GM21723 (cell line): ENCODE measurements around the gene RPS21.
A peak's percentile ranks its signal among the peaks of the same experiment; 100 is the strongest.

Experiments
- ATAC-seq: cut with Tn5 transposase; IDR thresholded peaks from one replicate; pipeline ENCODE4 v1.9.1; 2021; ENCODE audit warnings: mild to moderate bottlenecking, moderate library complexity; ENCODE audit not compliant: unreplicated experiment

Gene RPS21

GRCh38 chr20:62386383-62387218 lies at the start of gene RPS21:
Gene RPS21 (plus strand): TSS chr20:62387103. CDS start chr20:62387339, 236 bp downstream.
- peak; percentile 86 for ATAC-seq

- no peak for ATAC-seq
Observed at GRCh38 chr20:62337558-62338293, 49.2 kb upstream of the RPS21 start.

GRCh38 chr20:62338294-62338620 lies 48.6 kb upstream of the RPS21 start:
- no peak for ATAC-seq

- peak; percentile 78 for ATAC-seq
Observed at GRCh38 chr20:62339647-62340062, 47.2 kb upstream of the RPS21 start.

- no peak for ATAC-seq
Observed at GRCh38 chr20:62342910-62343309, 44.0 kb upstream of the RPS21 start.

- ATAC-seq, result no peak
Observed at GRCh38 chr20:62344092-62344491, 42.8 kb upstream of the RPS21 start.

GRCh38 chr20:62344782-62345181 lies 42.1 kb upstream of the RPS21 start:
- ATAC-seq, result no peak

- no peak for ATAC-seq
Observed at GRCh38 chr20:62345681-62346370, 41.1 kb upstream of the RPS21 start.

- ATAC-seq, result no peak
Observed at GRCh38 chr20:62346398-62347150, 40.3 kb upstream of the RPS21 start.

- ATAC-seq, result no peak
Observed at GRCh38 chr20:62347151-62347404, 39.8 kb upstream of the RPS21 start.

GRCh38 chr20:62347445-62347844 lies 39.5 kb upstream of the RPS21 start:
- ATAC-seq, result no peak

GRCh38 chr20:62348604-62349003 lies 38.3 kb upstream of the RPS21 start:
- no peak for ATAC-seq

- ATAC-seq, result no peak
Observed at GRCh38 chr20:62349556-62350097, 37.3 kb upstream of the RPS21 start.

- no peak for ATAC-seq
Observed at GRCh38 chr20:62350098-62350628, 36.7 kb upstream of the RPS21 start.

- no peak for ATAC-seq
Observed at GRCh38 chr20:62350629-62351422, 36.1 kb upstream of the RPS21 start.

GRCh38 chr20:62351469-62352401 lies 35.2 kb upstream of the RPS21 start:
- ATAC-seq, result no peak

GRCh38 chr20:62352402-62353288 lies 34.3 kb upstream of the RPS21 start:
- no peak for ATAC-seq
